ENCODE measurements around the gene EIF3I. TPM values are rescaled to one million over a fixed set of nuclear protein-coding genes. Genes with fewer than 3 reads are reported as not detected.

The EIF3I gene
- total RNA-seq, 1 donor from 2014 or later: 265 TPM

- peak overlapping the region; percentile 93 for H3K4me3 ChIP-seq (ENCODE audit: low read depth, low read length)
- peaks cover 1% of the 10 kb centered on the region for H3K36me3 ChIP-seq (ENCODE audit: control insufficient read depth, insufficient read depth, low read length)
- no peaks in the 10 kb centered on the region for H3K27me3 ChIP-seq (ENCODE audit: control insufficient read depth, insufficient read depth, low read length)
- DNase-seq (ENCODE audit: low read depth): no peak
- TF ChIP-seq, protein P1, sequence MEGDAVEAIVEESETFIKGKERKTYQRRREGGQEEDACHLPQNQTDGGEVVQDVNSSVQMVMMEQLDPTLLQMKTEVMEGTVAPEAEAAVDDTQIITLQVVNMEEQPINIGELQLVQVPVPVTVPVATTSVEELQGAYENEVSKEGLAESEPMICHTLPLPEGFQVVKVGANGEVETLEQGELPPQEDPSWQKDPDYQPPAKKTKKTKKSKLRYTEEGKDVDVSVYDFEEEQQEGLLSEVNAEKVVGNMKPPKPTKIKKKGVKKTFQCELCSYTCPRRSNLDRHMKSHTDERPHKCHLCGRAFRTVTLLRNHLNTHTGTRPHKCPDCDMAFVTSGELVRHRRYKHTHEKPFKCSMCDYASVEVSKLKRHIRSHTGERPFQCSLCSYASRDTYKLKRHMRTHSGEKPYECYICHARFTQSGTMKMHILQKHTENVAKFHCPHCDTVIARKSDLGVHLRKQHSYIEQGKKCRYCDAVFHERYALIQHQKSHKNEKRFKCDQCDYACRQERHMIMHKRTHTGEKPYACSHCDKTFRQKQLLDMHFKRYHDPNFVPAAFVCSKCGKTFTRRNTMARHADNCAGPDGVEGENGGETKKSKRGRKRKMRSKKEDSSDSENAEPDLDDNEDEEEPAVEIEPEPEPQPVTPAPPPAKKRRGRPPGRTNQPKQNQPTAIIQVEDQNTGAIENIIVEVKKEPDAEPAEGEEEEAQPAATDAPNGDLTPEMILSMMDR (IDR thresholded peaks at IDR 0.05; ENCODE audit: insufficient read depth, low read length, poor library complexity, severe bottlenecking): no peak
Measured at GRCh38 chr1:32220746-32221580, 1.2 kb upstream of the EIF3I start.

DNA sequence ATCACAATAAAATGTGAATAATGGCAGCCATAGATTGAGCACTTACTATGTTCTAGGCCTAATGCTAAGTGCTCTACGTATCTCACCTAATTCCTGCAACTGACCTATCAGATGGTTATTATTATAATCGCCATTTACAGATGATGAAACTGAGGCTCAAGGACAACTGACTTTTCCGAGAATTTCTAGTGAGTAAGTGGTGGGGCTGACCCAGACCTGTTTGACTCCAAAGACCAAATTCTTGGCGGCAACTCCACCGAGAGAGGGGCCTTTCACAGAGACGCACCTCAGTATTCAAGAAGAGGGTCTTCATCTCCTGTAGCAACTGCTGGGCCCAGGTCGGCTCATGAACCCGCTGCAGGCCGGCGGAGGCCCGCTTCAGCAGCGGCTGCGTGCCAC is 627 bp upstream of the EIF3I start:
- no peak for DNase-seq (ENCODE audit: low read depth)
- TF ChIP-seq, protein P1 (IDR thresholded peaks at IDR 0.05; ENCODE audit: insufficient read depth, low read length, poor library complexity, severe bottlenecking): no peak
- Histone ChIP-seq H3K4me3 (ENCODE audit: low read depth, low read length) (peak overlapping the region; percentile 93), H3K27me3 (ENCODE audit: control insufficient read depth, insufficient read depth, low read length) (no peaks in the 10 kb centered on the region), H3K36me3 (ENCODE audit: control insufficient read depth, insufficient read depth, low read length) (peaks cover 1% of the 10 kb centered on the region)

GRCh38 chr1:32223683-32224082 is 1.5 kb downstream of the EIF3I start:
- Histone ChIP-seq H3K4me3 (ENCODE audit: low read depth, low read length) (no peak overlapping the region), H3K27me3 (ENCODE audit: control insufficient read depth, insufficient read depth, low read length) (no peaks in the 10 kb centered on the region), H3K36me3 (ENCODE audit: control insufficient read depth, insufficient read depth, low read length) (peaks cover 3% of the 10 kb centered on the region)
- TF ChIP-seq, protein P1 (IDR thresholded peaks at IDR 0.05; ENCODE audit: insufficient read depth, low read length, poor library complexity, severe bottlenecking): no peak
- DNase-seq (ENCODE audit: low read depth): no peak

DNA sequence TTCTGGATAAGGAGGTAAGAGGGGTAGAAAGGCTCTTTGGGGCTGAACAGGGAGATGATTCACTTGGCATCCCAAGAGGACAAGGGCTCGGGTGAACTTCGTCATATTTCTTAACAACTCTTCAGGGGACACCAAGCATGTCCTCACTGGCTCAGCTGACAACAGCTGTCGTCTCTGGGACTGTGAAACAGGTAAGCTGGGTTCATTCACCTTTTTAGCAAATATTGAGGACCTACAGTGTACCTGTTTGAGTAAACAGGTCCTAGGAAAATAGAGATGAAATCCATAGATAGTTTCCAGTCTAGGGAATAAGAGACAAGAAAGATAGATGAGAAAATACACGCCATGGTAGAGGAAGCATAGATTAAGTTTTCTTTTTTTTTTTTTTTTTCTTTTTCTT is 2.1 kb downstream of the EIF3I start:
- no peak overlapping the region for H3K4me3 ChIP-seq (ENCODE audit: low read depth, low read length)
- TF ChIP-seq, protein P1 (IDR thresholded peaks at IDR 0.05; ENCODE audit: insufficient read depth, low read length, poor library complexity, severe bottlenecking): no peak
- H3K27me3 ChIP-seq (ENCODE audit: control insufficient read depth, insufficient read depth, low read length): no peaks in the 10 kb centered on the region
- DNase-seq (ENCODE audit: low read depth): no peak
- peaks cover 3% of the 10 kb centered on the region for H3K36me3 ChIP-seq (ENCODE audit: control insufficient read depth, insufficient read depth, low read length)

DNA sequence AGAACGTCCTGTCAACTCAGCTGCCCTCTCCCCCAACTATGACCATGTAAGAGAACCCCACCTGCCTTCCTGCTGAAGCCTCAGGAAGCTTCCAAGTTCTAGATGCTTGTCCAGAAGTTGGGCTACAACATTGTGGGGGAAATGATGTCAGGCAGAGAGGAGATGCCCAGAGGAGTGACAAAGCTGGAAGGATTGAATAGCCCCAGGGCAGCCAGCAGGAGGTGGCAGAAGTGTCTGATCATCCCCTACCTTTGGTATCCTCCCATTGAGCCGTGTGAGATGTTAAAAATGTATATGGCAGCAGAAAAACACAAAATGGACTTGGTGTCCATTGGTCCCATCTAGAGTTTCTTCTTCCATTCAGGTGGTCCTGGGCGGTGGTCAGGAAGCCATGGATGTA is 6.6 kb downstream of the EIF3I start:
- Histone ChIP-seq H3K36me3 (ENCODE audit: control insufficient read depth, insufficient read depth, low read length) (peaks cover 2% of the 10 kb centered on the region), H3K27me3 (ENCODE audit: control insufficient read depth, insufficient read depth, low read length) (no peaks in the 10 kb centered on the region), H3K4me3 (ENCODE audit: low read depth, low read length) (no peak overlapping the region)
- TF ChIP-seq, protein P1 (IDR thresholded peaks at IDR 0.05; ENCODE audit: insufficient read depth, low read length, poor library complexity, severe bottlenecking): no peak
- no peak for DNase-seq (ENCODE audit: low read depth)
